Psoas muscle (tissue), 8 donors: ENCODE data around the gene WHRN. TPM values are rescaled to one million over a fixed set of nuclear protein-coding genes. Genes with fewer than 3 reads are reported as not detected.
A peak's percentile ranks its signal among the peaks of the same experiment; 100 is the strongest.

Source experiments
- ATAC-seq, 4 donors: fragments of 200-7000 bp; cut with Tn5 transposase; one replicate each; pipeline ENCODE4 v1.9.1; 2020; ENCODE audit warnings: moderate library complexity in 3 of 4, mild to moderate bottlenecking in 2 of 4
- DNase-seq, 2 donors: peaks; one replicate each; pipeline ENCODE4 v3.0.0-alpha.2; 2020
- H3K27ac ChIP-seq: fragments of 200-600 bp; one replicate; pipeline ENCODE4 v1.8.0; 2022
- H3K27me3 ChIP-seq, 3 donors: fragments of 200-600 bp in 1 of 3; one replicate each; pipeline versions ENCODE4 v1.6.1 to v1.8.0; 2013 to 2022; ENCODE audit warnings: low read length in 2 of 3, mild to moderate bottlenecking in 2 of 3, moderate library complexity in 1 of 3; ENCODE audit not compliant: insufficient read depth in 3 of 3
- H3K36me3 ChIP-seq, 2 donors: fragments of 200-600 bp in 1 of 2; one replicate each; pipeline versions ENCODE4 v1.6.1 to v1.8.0; 2013 to 2022; ENCODE audit warnings: low read depth in 1 of 2, mild to moderate bottlenecking in 1 of 2, moderate library complexity in 1 of 2; ENCODE audit not compliant: insufficient read depth in 1 of 2
- H3K4me1 ChIP-seq: fragments of 200-600 bp; one replicate; pipeline ENCODE4 v1.8.0; 2022
- H3K4me3 ChIP-seq: fragments of 200-600 bp; one replicate; pipeline ENCODE4 v1.8.0; 2022; ENCODE audit warnings: mild to moderate bottlenecking
- H3K9me3 ChIP-seq: fragments of 200-600 bp; one replicate; pipeline ENCODE4 v1.8.0; 2022
- WGBS, 3 donors: extraction: QIAGEN DNeasy Blood & Tissue Kit; methylation state at CpG; one replicate each; pipeline versions ENCODE4 v1.1.6 to v1.1.7; 2013; 5-methylcytosine and 5-hydroxymethylcytosine counted together
- intact Hi-C, 2 donors: fragments of 100-400 bp; cut with DNase I; formaldehyde crosslinking; loops; one replicate each; pipeline versions ENCODE4 v1.11.0 to v1.14.2; 2022
- polyA plus RNA-seq, 3 donors: library from polyadenylated mRNA; stranded (reverse); fragments of 200-250 nt; gene quantifications; one replicate each; pipeline ENCODE4 v1.2.3, GENCODE V29; 2013
- total RNA-seq, 4 donors: library from RNA; stranded (reverse); fragmentation: NEBNext Ultra II Directional in 2 of 4; extraction: Animal tissue kit (Norgen Biotek cat#: 25700) in 2 of 4; gene quantifications; one replicate each; pipeline versions ENCODE4 v1.2.1 to v1.2.4, GENCODE V29; 2021 to 2023
- TF ChIP-seq, protein P1 (sequence below): fragments of 200-600 bp; IDR thresholded peaks from one replicate; pipeline ENCODE4 v1.8.0; 2022; ENCODE audit warnings: antibody characterized with exemption
- donor health status: healthy with polysubstance abuse.
- donor health status: DM: no; HTN: no; CAD: no; lungs with moderate emphysema.
- donor health status: Bipolar disorder and iron deficiency.
- donor health status: healthy.
- donor health status: DM: yes; HTN: yes; CAD: no.
- donor health status: DM: no; HTN: no; CAD: no.
- donor health status: DM: no; HTN: no; CAD: no.
- donor health status: DM: yes; HTN: yes; CAD: no.

WHRN gene
- total and polyA plus RNA-seq, 7 donors, result 0.07 to 0.62 (median 0.15) TPM

DNA sequence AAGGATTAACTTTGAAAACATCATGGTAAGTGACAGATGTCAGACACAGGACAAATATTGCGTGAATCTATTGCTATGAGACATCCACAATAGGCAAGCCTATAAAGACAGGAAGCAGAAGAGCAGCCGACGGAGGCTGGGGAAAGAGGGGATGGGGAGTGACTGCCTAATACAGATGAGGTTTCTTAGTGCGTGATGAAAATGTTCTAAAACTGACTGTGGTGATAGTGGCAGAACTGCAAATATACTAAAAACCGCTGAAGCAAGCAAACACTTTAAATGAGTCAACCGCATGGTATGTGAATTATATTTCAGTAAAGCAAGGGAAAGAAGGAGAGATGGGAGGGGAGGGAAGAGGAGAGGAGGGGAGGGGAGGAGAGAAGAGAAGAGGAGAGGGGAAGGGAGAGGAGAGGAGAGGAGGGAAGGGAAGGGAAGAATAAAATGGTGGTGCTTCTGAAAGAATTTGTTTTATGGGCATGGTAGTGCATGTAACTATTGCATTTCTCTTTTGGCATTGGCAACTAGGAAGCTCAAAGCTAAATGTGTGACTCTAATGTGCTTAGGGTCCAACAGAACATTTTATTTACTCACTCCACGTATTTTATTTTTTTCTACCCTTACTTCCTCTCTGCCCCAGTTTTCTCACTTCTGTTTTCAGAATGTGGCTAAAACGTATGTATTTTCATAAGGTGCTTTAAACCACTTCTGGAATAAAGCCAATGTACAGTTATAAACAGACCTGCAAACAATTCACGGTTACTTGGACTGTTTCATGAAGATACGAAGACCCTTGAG is 138.7 kb downstream of the WHRN start:
- intact Hi-C loops, result no loop called here
- WGBS, 3 donors, result 69 to 76% (median 75%) methylated on average over 10 of the region's 10 CpGs
- no peak for ATAC-seq
- H3K36me3 ChIP-seq, result peaks cover 0 to 18% of the 10 kb centered on the region in 2 donors
- no peaks in the 10 kb centered on the region for H3K9me3 ChIP-seq
- no peak for DNase-seq
- TF ChIP-seq, protein P1, sequence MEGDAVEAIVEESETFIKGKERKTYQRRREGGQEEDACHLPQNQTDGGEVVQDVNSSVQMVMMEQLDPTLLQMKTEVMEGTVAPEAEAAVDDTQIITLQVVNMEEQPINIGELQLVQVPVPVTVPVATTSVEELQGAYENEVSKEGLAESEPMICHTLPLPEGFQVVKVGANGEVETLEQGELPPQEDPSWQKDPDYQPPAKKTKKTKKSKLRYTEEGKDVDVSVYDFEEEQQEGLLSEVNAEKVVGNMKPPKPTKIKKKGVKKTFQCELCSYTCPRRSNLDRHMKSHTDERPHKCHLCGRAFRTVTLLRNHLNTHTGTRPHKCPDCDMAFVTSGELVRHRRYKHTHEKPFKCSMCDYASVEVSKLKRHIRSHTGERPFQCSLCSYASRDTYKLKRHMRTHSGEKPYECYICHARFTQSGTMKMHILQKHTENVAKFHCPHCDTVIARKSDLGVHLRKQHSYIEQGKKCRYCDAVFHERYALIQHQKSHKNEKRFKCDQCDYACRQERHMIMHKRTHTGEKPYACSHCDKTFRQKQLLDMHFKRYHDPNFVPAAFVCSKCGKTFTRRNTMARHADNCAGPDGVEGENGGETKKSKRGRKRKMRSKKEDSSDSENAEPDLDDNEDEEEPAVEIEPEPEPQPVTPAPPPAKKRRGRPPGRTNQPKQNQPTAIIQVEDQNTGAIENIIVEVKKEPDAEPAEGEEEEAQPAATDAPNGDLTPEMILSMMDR, result no peak
- no peaks in the 10 kb centered on the region for H3K4me1 ChIP-seq
- no peaks in the 10 kb centered on the region for H3K27me3 ChIP-seq
- H3K4me3 ChIP-seq, result no peak overlapping the region
- H3K27ac ChIP-seq, result no peak overlapping the region

DNA sequence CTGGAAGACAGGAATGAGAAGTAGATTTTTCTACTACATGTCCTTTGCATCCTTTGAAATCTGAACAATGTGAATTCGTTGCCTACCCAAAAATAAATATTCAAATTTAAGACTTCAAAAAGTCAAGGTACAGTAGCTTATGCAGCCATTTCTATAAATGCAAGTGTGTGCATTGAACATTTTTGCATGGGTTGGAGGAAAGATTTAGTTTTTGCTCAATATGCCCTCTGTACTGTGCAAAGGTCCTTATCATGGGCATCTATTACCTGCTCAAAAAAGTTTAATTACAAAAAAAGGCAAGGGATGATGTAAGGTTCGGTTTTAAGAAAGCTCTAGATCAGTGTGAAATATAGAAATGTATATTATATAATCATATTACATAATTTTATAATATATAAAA is 140.1 kb downstream of the WHRN start:
- H3K27me3 ChIP-seq, result no peaks in the 10 kb centered on the region
- H3K4me3 ChIP-seq, result no peak overlapping the region
- ATAC-seq, result no peak
- TF ChIP-seq, protein P1, result no peak
- peaks cover 0 to 30% of the 10 kb centered on the region in 2 donors for H3K36me3 ChIP-seq
- intact Hi-C loops, result no loop called here
- H3K27ac ChIP-seq, result no peak overlapping the region
- WGBS, 3 donors, result 94 to 96% (median 95%) methylated on average over 2 of the region's 2 CpGs
- no peak for DNase-seq
- H3K9me3 ChIP-seq, result no peaks in the 10 kb centered on the region
- no peaks in the 10 kb centered on the region for H3K4me1 ChIP-seq

DNA sequence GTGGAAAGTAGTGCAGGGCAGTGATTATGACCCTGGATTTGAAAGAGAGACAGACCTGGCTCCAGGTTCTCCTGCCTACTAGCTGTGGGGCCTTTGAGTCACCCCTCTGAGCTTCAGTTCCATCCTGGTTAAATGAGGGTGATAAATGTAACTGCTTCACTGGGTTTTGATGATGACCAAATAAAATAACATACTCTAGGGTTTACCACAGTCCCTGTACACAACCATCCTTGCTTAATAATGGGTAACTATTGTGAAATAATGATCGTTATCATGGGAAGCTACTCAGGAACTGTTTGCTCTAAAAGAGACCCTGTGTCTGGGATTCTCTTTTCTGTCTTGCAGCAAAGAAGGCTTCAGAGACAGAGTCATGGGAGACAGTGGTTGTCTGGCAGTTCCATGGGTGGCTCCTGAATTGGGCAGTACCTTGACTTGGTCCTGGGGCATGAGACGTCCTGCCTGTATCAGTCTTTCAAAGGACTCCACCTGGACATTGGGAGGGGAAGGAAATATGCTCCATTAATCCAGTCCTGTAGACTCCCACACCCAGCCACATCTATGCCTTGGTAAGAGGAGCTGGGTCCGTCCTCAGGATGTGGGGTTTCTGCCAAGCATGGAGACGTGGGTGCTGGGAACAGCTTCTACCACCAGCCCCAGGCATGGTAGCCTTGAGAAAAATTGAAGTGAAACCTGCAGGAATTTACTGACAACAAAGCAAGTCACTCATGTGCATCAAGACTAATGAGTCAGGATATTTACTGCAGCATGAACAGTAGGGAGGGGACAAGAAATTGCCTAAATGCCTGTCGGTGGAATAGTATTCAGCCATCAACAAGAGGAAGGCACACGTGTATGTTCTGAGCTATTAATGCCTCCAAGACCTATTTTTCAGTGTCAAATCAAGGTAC is 140.9 kb downstream of the WHRN start:
- intact Hi-C loops, result no loop called here
- no peak for DNase-seq
- Histone ChIP-seq H3K9me3 (no peaks in the 10 kb centered on the region), H3K27me3 (no peaks in the 10 kb centered on the region), H3K4me1 (no peaks in the 10 kb centered on the region), H3K27ac (no peak overlapping the region), H3K4me3 (no peak overlapping the region), H3K36me3 (peaks cover 0 to 33% of the 10 kb centered on the region in 2 donors)
- 66 to 86% (median 72%) methylated on average over 5 to 6 of the region's 6 CpGs for WGBS, 3 donors
- TF ChIP-seq, protein P1, result no peak
- peak in 1 of 4 donors; percentile 49 for ATAC-seq

- WGBS, 3 donors, result 43 to 70% (median 63%) methylated on average over 2 of the region's 2 CpGs
- DNase-seq (no peak), ATAC-seq (no peak)
- Histone ChIP-seq H3K27ac (no peak overlapping the region), H3K27me3 (no peaks in the 10 kb centered on the region), H3K4me1 (no peaks in the 10 kb centered on the region), H3K9me3 (no peaks in the 10 kb centered on the region), H3K4me3 (no peak overlapping the region), H3K36me3 (peaks cover 0 to 38% of the 10 kb centered on the region in 2 donors)
- TF ChIP-seq, protein P1, result no peak
- intact Hi-C loops, result no loop called here
Observed at GRCh38 chr9:114363424-114363823, 141.8 kb downstream of the WHRN start.
